Measurements from ENCODE around the gene GNS.

GRCh38 chr12:64752833-64753238 is 6.4 kb downstream of the GNS start:
- TF ChIP-seq CTCF (IDR thresholded peaks at IDR 0.05) (no peak), POLR2A (IDR thresholded peaks at IDR 0.05) (no peak)

Data from right lobe of liver (tissue), 4 donors.